B cell (primary cell): Measurements from ENCODE around the gene INSC. TPM values are rescaled to one million over a fixed set of nuclear protein-coding genes. Genes with fewer than 3 reads are reported as not detected.
A peak's percentile ranks its signal among the peaks of the same experiment; 100 is the strongest.

ENCODE experiments used
- ATAC-seq: fragments of 200-7000 bp; cut with Tn5 transposase; one replicate; pipeline ENCODE4 v1.10.0; 2021; ENCODE audit warnings: low read depth, mild to moderate bottlenecking, moderate number of reproducible peaks, moderate library complexity
- CTCF ChIA-PET: fragments of 350-600 bp; sonication (Branson Sonifier 250); formaldehyde crosslinking; loops from one replicate; lab custom pipeline; 2021; ENCODE audit warnings: antibody characterized with exemption, inconsistent platforms; lab: Charles Lee
- POLR2A ChIA-PET: fragments of 350-600 bp; sonication (Branson Sonifier 250); formaldehyde crosslinking; loops from one replicate; lab custom pipeline; 2021; ENCODE audit warnings: antibody characterized with exemption; lab: Charles Lee
- DNase-seq: peaks from one replicate; pipeline ENCODE4 v3.0.0; 2013
- H2AFZ ChIP-seq: 2 replicates; pipeline ENCODE4 v1.6.1; 2012; ENCODE audit warnings: mild to moderate bottlenecking, low read depth, low read length; ENCODE audit not compliant: insufficient read depth, poor library complexity, severe bottlenecking
- H3K27ac ChIP-seq, 2 donors: 1 replicate in 1 of 2; 2 replicates in 1 of 2; pipeline ENCODE4 v1.5.1; 2012 to 2013; ENCODE audit warnings: low read length in 2 of 2, mild to moderate bottlenecking in 2 of 2, moderate library complexity in 1 of 2
- H3K27me3 ChIP-seq, 4 experiments: fragments of 200-600 bp in 1 of 4; sonication (generic) in 1 of 4; replicated peaks in 1 of 4; 1 replicate in 2 of 4; 2 replicates in 2 of 4; pipeline versions ENCODE4 v1.6.1 to v1.7.0; 2013 to 2016; ENCODE audit warnings: low read length in 3 of 4, mild to moderate bottlenecking in 2 of 4, mixed read lengths in 1 of 4, moderate library complexity in 1 of 4; ENCODE audit not compliant: insufficient read depth in 4 of 4, control insufficient read depth in 3 of 4; ENCODE audit errors: control extremely low read depth in 1 of 4
- H3K36me3 ChIP-seq, 2 experiments: replicated peaks in 1 of 2; 1 replicate in 1 of 2; 2 replicates in 1 of 2; pipeline versions ENCODE4 v1.6.1 to v1.7.1; 2013; ENCODE audit warnings: low read length in 1 of 2; ENCODE audit not compliant: insufficient read depth in 2 of 2, control insufficient read depth in 1 of 2; ENCODE audit errors: control extremely low read depth in 1 of 2, extremely low read depth in 1 of 2
- H3K4me1 ChIP-seq, 2 donors: fragments of 200-600 bp in 1 of 2; sonication (generic) in 1 of 2; 1 replicate in 1 of 2; 2 replicates in 1 of 2; pipeline versions ENCODE4 v1.5.1 to v1.6.1; 2013 to 2017; ENCODE audit warnings: low read length in 2 of 2; ENCODE audit not compliant: control insufficient read depth in 2 of 2, insufficient read depth in 2 of 2
- H3K4me2 ChIP-seq: replicated peaks from 2 replicates; pipeline ENCODE3; 2012; ENCODE audit warnings: mild to moderate bottlenecking, low read depth, low read length; ENCODE audit not compliant: poor library complexity, severe bottlenecking
- H3K4me3 ChIP-seq, 5 experiments: fragments of 200-600 bp in 1 of 5; sonication (generic) in 1 of 5; 1 replicate in 3 of 5; 2 replicates in 2 of 5; pipeline versions ENCODE4 v1.5.1 to v1.7.0; 2011 to 2016; ENCODE audit warnings: low read length in 4 of 5, mild to moderate bottlenecking in 4 of 5, low read depth in 2 of 5, control low read depth in 1 of 5, moderate library complexity in 1 of 5; ENCODE audit not compliant: insufficient read depth in 1 of 5; ENCODE audit errors: control extremely low read depth in 1 of 5, extremely low read depth in 1 of 5
- H3K79me2 ChIP-seq: fragments of 200-600 bp; sonication (generic); one replicate; pipeline ENCODE4 v1.6.0; 2016; ENCODE audit warnings: low read length; ENCODE audit not compliant: control insufficient read depth, insufficient read depth
- H3K9ac ChIP-seq: fragments of 200-600 bp; sonication (generic); 2 replicates; pipeline ENCODE4 v1.6.1; 2017; ENCODE audit warnings: mild to moderate bottlenecking, low read length, moderate library complexity
- H3K9me3 ChIP-seq, 3 donors: one replicate each; pipeline versions ENCODE4 v1.6.1 to v1.7.1; 2013; ENCODE audit warnings: low read length in 2 of 3; ENCODE audit not compliant: control insufficient read depth in 2 of 3, insufficient read depth in 1 of 3; ENCODE audit errors: control extremely low read depth in 1 of 3
- H4K20me1 ChIP-seq: 2 replicates; pipeline ENCODE4 v1.6.0; 2012; ENCODE audit warnings: mild to moderate bottlenecking, low read length; ENCODE audit not compliant: insufficient read depth, control insufficient read depth, poor library complexity, severe bottlenecking
- H3K27ac Mint-ChIP-seq: one replicate; pipeline ENCODE4 v1.8.0; 2021; ENCODE audit warnings: mixed read lengths
- H3K27me3 Mint-ChIP-seq: one replicate; pipeline ENCODE4 v1.8.0; 2021; ENCODE audit warnings: mixed read lengths
- H3K4me1 Mint-ChIP-seq: one replicate; pipeline ENCODE4 v1.8.0; 2021; ENCODE audit warnings: mixed read lengths
- H3K4me3 Mint-ChIP-seq: one replicate; pipeline ENCODE4 v1.8.0; 2021; ENCODE audit warnings: mixed read lengths
- H3K9me3 Mint-ChIP-seq: one replicate; pipeline ENCODE4 v1.8.0; 2022; ENCODE audit warnings: mixed read lengths; ENCODE audit not compliant: insufficient read depth
- EZH2 ChIP-seq: IDR thresholded peaks from 2 replicates; pipeline ENCODE4 v1.6.1; 2012; ENCODE audit warnings: borderline replicate concordance, low read depth, mild to moderate bottlenecking, moderate library complexity, low read length; ENCODE audit not compliant: insufficient read depth, poor library complexity, severe bottlenecking
- WGBS: methylation state at CpG from one replicate; pipeline ENCODE4 v1.1.5; 2013; ENCODE audit warnings: missing lambda C conversion rate; ENCODE audit not compliant: insufficient coverage; 5-methylcytosine and 5-hydroxymethylcytosine counted together
- intact Hi-C: fragments of 100-400 bp; cut with micrococcal nuclease; formaldehyde crosslinking; loops from one replicate; pipeline ENCODE4 v1.10.0; 2022
- polyA plus RNA-seq: library from polyadenylated mRNA; depleted of rRNA; stranded (reverse); fragments of >200 nt; gene quantifications from 2 replicates; pipeline ENCODE4 v1.2.3, GENCODE V29; 2012
- total RNA-seq, 2 donors: library from RNA; stranded (reverse); fragments of 120-200 nt in 1 of 2; gene quantifications; 1 replicate in 1 of 2; 2 replicates in 1 of 2; pipeline versions ENCODE4 v1.2.3 to v1.2.4, GENCODE V29; 2013 to 2022
- TF ChIP-seq, protein P1 (sequence below): fragments of 200-600 bp; IDR thresholded peaks from one replicate; pipeline ENCODE4 v1.8.0; 2022; ENCODE audit warnings: antibody characterized with exemption, mild to moderate bottlenecking

The INSC gene
- total and polyA plus RNA-seq, 2 donors (not counting 1 experiment from before 2014, with no cell fraction given), result 0.10 TPM; not detected in 1

- H3K4me3 Mint-ChIP-seq, result no peak overlapping the region
- H3K9ac ChIP-seq, result no peak overlapping the region
- peaks cover 0 to 7% (median 0%) of the 10 kb centered on the region in 3 donors for H3K9me3 ChIP-seq
- H4K20me1 ChIP-seq, result no peaks in the 10 kb centered on the region
- CTCF ChIA-PET, result interaction anchor here (1.6 to 14.3 kb wide), 4 partner anchors 11 to 208 kb away, joined by 3 to 177 read pairs (median 66); no protein-coding TSS in a partner anchor
- TF ChIP-seq, protein P1, sequence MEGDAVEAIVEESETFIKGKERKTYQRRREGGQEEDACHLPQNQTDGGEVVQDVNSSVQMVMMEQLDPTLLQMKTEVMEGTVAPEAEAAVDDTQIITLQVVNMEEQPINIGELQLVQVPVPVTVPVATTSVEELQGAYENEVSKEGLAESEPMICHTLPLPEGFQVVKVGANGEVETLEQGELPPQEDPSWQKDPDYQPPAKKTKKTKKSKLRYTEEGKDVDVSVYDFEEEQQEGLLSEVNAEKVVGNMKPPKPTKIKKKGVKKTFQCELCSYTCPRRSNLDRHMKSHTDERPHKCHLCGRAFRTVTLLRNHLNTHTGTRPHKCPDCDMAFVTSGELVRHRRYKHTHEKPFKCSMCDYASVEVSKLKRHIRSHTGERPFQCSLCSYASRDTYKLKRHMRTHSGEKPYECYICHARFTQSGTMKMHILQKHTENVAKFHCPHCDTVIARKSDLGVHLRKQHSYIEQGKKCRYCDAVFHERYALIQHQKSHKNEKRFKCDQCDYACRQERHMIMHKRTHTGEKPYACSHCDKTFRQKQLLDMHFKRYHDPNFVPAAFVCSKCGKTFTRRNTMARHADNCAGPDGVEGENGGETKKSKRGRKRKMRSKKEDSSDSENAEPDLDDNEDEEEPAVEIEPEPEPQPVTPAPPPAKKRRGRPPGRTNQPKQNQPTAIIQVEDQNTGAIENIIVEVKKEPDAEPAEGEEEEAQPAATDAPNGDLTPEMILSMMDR, result no peak
- TF ChIP-seq EZH2, result no peak
- H3K4me3 ChIP-seq, result no peak overlapping the region
- ATAC-seq (no peak), DNase-seq (no peak)
- no peaks in the 10 kb centered on the region for H3K79me2 ChIP-seq
- POLR2A ChIA-PET, result no interaction called here
- 92% methylated on average over 8 of the region's 8 CpGs for WGBS
- H3K4me1 ChIP-seq, result peaks cover 70 to 82% of the 10 kb centered on the region in 2 donors
- H3K4me1 Mint-ChIP-seq, result peaks cover 80% of the 10 kb centered on the region
- H3K9me3 Mint-ChIP-seq, result peaks cover 1% of the 10 kb centered on the region
- H3K27ac ChIP-seq, result peak overlapping the region in 1 of 2 donors; percentile 29
- intact Hi-C loops, result no loop called here
- H2AFZ ChIP-seq, result no peak overlapping the region
- peaks cover 10% of the 10 kb centered on the region for H3K27me3 Mint-ChIP-seq
- peaks cover 0 to 19% (median 6%) of the 10 kb centered on the region in 4 experiments for H3K27me3 ChIP-seq
- H3K4me2 ChIP-seq, result peak overlapping the region; percentile 84
- H3K27ac Mint-ChIP-seq, result peak overlapping the region; percentile 69
- no peaks in the 10 kb centered on the region for H3K36me3 ChIP-seq
Observed at GRCh38 chr11:15112131-15112541, 2.6 kb upstream of the INSC start.

- CTCF ChIA-PET, result interaction anchor here (1.3 to 10.8 kb wide), 6 partner anchors 12 to 206 kb away, joined by 3 to 177 read pairs (median 13); no protein-coding TSS in a partner anchor
- Histone ChIP-seq H3K27me3 (peaks cover 0 to 29% (median 8%) of the 10 kb centered on the region in 4 experiments), H3K36me3 (no peaks in the 10 kb centered on the region), H3K4me2 (peak overlapping the region; percentile 84), H3K9ac (peak overlapping the region; percentile 10), H3K4me3 (peak overlapping the region in 1 of 5 experiments; percentile 31), H3K27ac (peak overlapping the region in 1 of 2 donors; percentile 44), H3K79me2 (no peaks in the 10 kb centered on the region), H3K9me3 (peaks cover 0 to 7% (median 0%) of the 10 kb centered on the region in 3 donors), H2AFZ (no peak overlapping the region), H4K20me1 (no peaks in the 10 kb centered on the region), H3K4me1 (peaks cover 61 to 78% of the 10 kb centered on the region in 2 donors)
- Mint-ChIP-seq H3K27me3 (peaks cover 19% of the 10 kb centered on the region), H3K4me1 (peaks cover 71% of the 10 kb centered on the region), H3K4me3 (peak overlapping the region; percentile 92), H3K9me3 (peaks cover 1% of the 10 kb centered on the region), H3K27ac (peak overlapping the region; percentile 89)
- TF ChIP-seq EZH2, result no peak
- TF ChIP-seq, protein P1, result no peak
- WGBS, result 0% methylated on average over 1 of the region's 5 CpGs
- POLR2A ChIA-PET, result interaction anchor here (0.7 kb wide), 1 partner anchor 12 kb away, joined by 4 read pairs; no protein-coding TSS in a partner anchor
- intact Hi-C loops, result loop anchor here (1.0 kb wide), 1 partner anchor 207 kb away; no protein-coding TSS in a partner anchor
- peak; percentile 87 for DNase-seq
- peak; percentile 92 for ATAC-seq
Observed at GRCh38 chr11:15113381-15113780, 1.3 kb upstream of the INSC start.
